Neural crest cell (in vitro differentiated cells): ENCODE measurements around the gene CWC27. TPM values are rescaled to one million over a fixed set of nuclear protein-coding genes. Genes with fewer than 3 reads are reported as not detected.

ENCODE experiments used
- DNase-seq: peaks from one replicate; pipeline ENCODE4 v3.0.0; 2021; ENCODE audit warnings: low read depth, mixed read lengths, low spot score
- H3K27ac Mint-ChIP-seq: one replicate; pipeline ENCODE4 v1.8.0; 2021; ENCODE audit warnings: mild to moderate bottlenecking, mixed read lengths; ENCODE audit not compliant: unreplicated experiment
- H3K27me3 Mint-ChIP-seq: 2 replicates; pipeline ENCODE4 v1.8.0; 2021; ENCODE audit warnings: low read depth, mild to moderate bottlenecking, mixed read lengths
- H3K36me3 Mint-ChIP-seq: 2 replicates; pipeline ENCODE4 v1.8.0; 2021; ENCODE audit warnings: low read depth, mild to moderate bottlenecking, mixed read lengths
- H3K4me1 Mint-ChIP-seq: 2 replicates; pipeline ENCODE4 v1.8.0; 2021; ENCODE audit warnings: mixed read lengths
- H3K4me3 Mint-ChIP-seq: one replicate; pipeline ENCODE4 v1.8.0; 2021; ENCODE audit warnings: mild to moderate bottlenecking, mixed read lengths
- H3K9me3 Mint-ChIP-seq: 2 replicates; pipeline ENCODE4 v1.8.0; 2021; ENCODE audit warnings: mixed read lengths
- total RNA-seq: library from RNA; stranded (reverse); gene quantifications from 2 replicates; pipeline ENCODE4 v1.2.1, GENCODE V29; 2021
- TF ChIP-seq, protein P1 (sequence below): fragments of 200-600 bp; sonication (generic); conservative IDR thresholded peaks from 2 replicates; pipeline ENCODE4 v1.5.0; 2021; ENCODE audit warnings: antibody characterized with exemption, mild to moderate bottlenecking

Gene CWC27
- total RNA-seq, 1 donor from 2014 or later, result 29.4 TPM

DNA sequence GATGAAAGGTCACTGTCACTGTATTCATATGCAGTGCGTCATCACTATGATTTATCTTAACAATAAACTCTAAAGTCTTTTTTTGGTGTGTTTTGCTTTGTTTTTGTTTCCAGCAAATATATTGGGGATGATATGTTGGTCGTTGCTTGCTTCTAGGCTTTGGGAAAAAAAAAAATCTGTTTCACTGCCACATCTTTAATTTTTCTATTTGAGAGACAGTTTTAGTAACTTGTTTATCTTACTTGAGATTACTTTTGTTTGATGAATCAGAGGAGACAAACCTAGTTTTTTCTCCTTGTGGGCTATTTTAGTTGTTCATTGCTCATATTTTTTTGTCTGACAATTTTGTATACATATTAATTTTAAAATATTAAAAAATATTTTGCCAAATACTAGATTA, 19.4 kb downstream of the CWC27 start:
- DNase-seq, result no peak
- Mint-ChIP-seq H3K4me1 (no peaks in the 10 kb centered on the region), H3K27ac (no peak overlapping the region), H3K36me3 (peaks cover 2% of the 10 kb centered on the region), H3K9me3 (no peaks in the 10 kb centered on the region), H3K27me3 (no peaks in the 10 kb centered on the region), H3K4me3 (no peak overlapping the region)
- TF ChIP-seq, protein P1, sequence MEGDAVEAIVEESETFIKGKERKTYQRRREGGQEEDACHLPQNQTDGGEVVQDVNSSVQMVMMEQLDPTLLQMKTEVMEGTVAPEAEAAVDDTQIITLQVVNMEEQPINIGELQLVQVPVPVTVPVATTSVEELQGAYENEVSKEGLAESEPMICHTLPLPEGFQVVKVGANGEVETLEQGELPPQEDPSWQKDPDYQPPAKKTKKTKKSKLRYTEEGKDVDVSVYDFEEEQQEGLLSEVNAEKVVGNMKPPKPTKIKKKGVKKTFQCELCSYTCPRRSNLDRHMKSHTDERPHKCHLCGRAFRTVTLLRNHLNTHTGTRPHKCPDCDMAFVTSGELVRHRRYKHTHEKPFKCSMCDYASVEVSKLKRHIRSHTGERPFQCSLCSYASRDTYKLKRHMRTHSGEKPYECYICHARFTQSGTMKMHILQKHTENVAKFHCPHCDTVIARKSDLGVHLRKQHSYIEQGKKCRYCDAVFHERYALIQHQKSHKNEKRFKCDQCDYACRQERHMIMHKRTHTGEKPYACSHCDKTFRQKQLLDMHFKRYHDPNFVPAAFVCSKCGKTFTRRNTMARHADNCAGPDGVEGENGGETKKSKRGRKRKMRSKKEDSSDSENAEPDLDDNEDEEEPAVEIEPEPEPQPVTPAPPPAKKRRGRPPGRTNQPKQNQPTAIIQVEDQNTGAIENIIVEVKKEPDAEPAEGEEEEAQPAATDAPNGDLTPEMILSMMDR, result no peak

DNA sequence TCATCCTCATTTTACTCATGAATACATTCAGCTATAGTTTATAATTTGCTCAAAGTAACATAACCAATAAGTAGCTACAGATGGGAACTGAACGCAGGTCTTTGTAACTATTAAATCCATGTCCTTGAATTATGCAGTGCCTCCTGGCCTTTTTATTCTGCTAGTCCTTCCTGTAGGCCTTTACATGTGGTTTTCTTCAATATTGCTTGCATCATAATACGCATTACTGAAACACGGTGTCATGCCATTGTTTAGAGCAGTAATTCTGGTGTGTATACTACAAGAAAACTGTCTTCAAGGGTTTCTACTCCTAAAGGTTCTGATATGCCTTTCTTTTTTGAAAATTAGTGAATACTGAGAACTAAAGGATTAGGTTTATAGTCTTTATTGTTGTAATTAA, 20.7 kb downstream of the CWC27 start:
- TF ChIP-seq, protein P1, result no peak
- no peak for DNase-seq
- no peaks in the 10 kb centered on the region for H3K4me1 Mint-ChIP-seq
- no peaks in the 10 kb centered on the region for H3K27me3 Mint-ChIP-seq
- H3K27ac Mint-ChIP-seq, result no peak overlapping the region
- H3K9me3 Mint-ChIP-seq, result no peaks in the 10 kb centered on the region
- H3K36me3 Mint-ChIP-seq, result peaks cover 2% of the 10 kb centered on the region
- no peak overlapping the region for H3K4me3 Mint-ChIP-seq

DNA sequence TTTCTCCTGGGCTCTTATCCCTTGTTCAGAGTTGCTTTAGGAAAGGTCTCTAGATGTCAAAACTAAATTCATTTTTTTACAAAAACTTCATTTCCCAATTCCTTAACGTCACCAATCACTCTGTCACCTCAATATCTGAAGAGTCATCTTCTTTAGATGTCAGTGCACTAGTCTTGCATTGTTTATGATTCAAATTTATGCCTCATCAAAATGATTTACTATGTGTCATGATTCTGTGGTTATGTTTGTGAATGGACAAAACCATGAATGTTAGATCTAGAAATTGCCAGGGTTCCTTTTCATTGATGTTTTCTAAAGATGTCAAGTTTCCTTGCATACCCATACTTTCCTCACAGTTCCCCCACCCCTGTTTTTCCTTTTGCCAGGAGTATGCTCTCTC, 21.5 kb downstream of the CWC27 start:
- no peak overlapping the region for H3K4me3 Mint-ChIP-seq
- H3K36me3 Mint-ChIP-seq, result peaks cover 2% of the 10 kb centered on the region
- no peak for DNase-seq
- H3K4me1 Mint-ChIP-seq, result no peaks in the 10 kb centered on the region
- no peaks in the 10 kb centered on the region for H3K9me3 Mint-ChIP-seq
- H3K27ac Mint-ChIP-seq, result no peak overlapping the region
- TF ChIP-seq, protein P1, result no peak
- H3K27me3 Mint-ChIP-seq, result no peaks in the 10 kb centered on the region

DNA sequence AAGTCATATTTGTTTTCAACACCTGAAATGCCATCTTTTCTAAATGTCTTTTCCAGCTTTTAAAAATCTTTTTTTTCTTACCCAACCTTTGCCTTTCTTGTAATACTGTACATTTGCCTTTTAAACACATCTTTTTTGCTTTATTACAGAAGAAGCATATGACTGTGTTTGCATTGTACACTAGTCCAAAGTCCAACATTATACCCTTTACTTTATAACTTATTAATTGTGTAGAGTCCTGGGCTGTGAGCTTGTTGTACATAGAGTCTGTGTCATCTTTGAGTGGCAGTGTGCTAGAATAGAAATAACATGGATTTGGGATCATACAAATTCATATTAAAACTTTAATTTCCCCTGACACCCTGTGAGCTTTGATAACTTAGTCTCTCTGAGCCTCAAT, 23.7 kb downstream of the CWC27 start:
- no peak overlapping the region for H3K27ac Mint-ChIP-seq
- H3K9me3 Mint-ChIP-seq, result no peaks in the 10 kb centered on the region
- H3K4me3 Mint-ChIP-seq, result no peak overlapping the region
- TF ChIP-seq, protein P1, result no peak
- no peaks in the 10 kb centered on the region for H3K27me3 Mint-ChIP-seq
- H3K4me1 Mint-ChIP-seq, result no peaks in the 10 kb centered on the region
- H3K36me3 Mint-ChIP-seq, result no peaks in the 10 kb centered on the region
- no peak for DNase-seq

DNA sequence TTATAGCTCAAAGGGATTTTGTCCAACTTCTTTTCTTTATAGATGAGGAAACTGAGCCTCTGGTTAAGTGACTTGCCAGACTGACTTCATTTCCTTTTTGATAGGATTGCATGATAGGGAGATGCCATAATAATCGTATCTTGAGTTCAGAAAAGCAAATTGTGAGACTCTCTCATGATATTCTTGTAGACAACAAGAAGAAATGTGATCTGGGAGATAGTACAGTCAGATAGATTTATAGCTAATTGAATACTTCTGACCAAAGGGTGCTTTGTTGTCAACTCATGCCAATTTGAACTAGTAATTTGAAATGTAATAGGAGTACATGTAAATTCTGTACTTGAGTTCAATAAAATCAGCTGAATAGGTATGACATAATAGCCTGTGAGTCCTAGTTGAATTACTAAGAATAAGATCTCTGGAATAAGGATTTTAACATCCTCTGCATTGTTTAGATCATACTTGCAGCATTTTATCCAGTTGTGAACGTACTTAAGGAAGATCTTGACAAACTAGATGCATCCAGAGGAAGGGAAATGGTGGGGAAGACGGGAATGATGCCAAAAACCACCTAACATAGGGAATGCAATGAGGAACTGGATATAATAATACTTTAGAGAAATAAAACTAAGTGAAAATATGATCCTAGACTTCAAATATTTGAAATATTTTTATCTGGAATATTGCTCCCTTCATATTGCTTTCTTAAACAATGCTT, 25.5 kb downstream of the CWC27 start:
- no peak for DNase-seq
- Mint-ChIP-seq H3K36me3 (no peaks in the 10 kb centered on the region), H3K9me3 (no peaks in the 10 kb centered on the region), H3K4me1 (no peaks in the 10 kb centered on the region), H3K27ac (no peak overlapping the region), H3K27me3 (no peaks in the 10 kb centered on the region), H3K4me3 (no peak overlapping the region)
- TF ChIP-seq, protein P1, result no peak
